ENCODE measurements around the gene APBB2. TPM values are rescaled to one million over a fixed set of nuclear protein-coding genes. Genes with fewer than 3 reads are reported as not detected.

Gene APBB2
- total and polyA plus RNA-seq, 5 experiments from 2014 or later = 0.44 to 1.9 TPM; not detected in 3

DNA sequence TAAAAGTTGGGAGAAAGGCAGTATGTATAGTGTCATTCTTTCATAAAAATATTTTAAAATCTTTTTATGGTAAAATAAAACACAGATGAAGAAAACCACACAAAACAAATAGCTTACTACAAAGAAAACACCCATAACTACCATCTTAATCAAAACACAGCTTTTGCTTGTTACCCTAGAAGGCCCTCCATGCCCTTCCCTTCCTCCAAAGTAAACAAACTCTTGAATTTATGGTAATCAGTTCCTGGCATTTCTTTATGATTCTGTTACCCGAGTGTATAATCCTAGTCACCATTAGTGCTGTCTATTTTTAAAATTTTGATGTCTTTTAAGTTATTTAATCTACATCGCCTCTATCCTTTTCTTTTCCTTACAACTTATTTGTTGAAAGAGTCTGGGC lies 170.9 kb downstream of the APBB2 start:
- H3K4me1 Mint-ChIP-seq = no peaks in the 10 kb centered on the region
- POLR2A ChIA-PET = no interaction called here
- ATAC-seq = no peak

DNA sequence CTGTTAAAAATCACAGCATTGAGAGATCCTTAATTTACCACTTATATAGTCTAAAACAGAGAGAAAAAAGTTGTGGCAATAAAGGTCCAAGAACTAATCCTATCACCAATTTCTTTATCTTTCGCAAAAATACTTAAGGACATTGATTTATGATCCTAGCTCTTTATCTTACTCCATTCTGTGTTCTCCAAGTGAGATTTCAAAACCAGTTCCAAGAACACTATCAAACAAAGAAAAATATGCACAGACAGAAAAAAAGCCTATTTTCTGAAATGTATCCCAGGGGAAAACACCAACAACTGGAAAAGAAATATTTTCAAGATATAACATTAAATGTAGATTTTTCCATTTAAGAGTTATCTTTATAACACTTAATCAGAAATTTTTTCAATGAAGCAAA lies 172.8 kb downstream of the APBB2 start:
- Mint-ChIP-seq H3K9me3 (peaks cover 7 to 25% (median 14%) of the 10 kb centered on the region in 9 donors), H3K4me3 (no peak overlapping the region), H3K27me3 (peaks cover 0 to 3% (median 0%) of the 10 kb centered on the region in 5 donors), H3K27ac (no peak overlapping the region), H3K4me1 (no peaks in the 10 kb centered on the region), H3K36me3 (peaks cover 0 to 17% (median 0%) of the 10 kb centered on the region in 3 donors)
- POLR2A ChIA-PET = no interaction called here
- ATAC-seq = no peak
- DNase-seq = no peak

More for the DNA sequence above, 170.9 kb downstream of the APBB2 start:
- peaks cover 0 to 17% (median 0%) of the 10 kb centered on the region in 3 donors for H3K36me3 Mint-ChIP-seq
- peaks cover 0 to 3% (median 0%) of the 10 kb centered on the region in 5 donors for H3K27me3 Mint-ChIP-seq
- H3K9me3 Mint-ChIP-seq = peaks cover 8 to 25% (median 21%) of the 10 kb centered on the region in 9 donors
- no peak for DNase-seq
- H3K27ac Mint-ChIP-seq = no peak overlapping the region
- no peak overlapping the region for H3K4me3 Mint-ChIP-seq

DNA sequence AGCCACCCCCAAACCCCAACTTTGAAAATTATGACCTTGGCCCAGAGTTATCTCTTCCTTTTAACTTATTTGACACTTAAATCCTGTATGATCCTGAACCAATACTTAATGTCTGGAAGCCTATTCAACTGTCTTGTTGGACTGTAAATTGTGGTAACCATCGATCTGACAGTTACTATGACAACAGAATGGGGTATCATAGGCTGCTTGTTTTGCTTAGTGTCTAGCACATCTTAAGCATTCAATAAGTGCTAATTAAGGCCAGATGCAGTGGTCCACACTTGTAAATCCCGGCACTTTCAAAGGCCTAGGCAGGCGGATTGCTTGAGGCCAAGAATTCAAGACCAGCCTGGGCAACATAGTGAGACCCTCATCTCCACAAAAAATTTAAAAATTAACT lies 175.0 kb downstream of the APBB2 start:
- H3K36me3 Mint-ChIP-seq = peaks cover 0 to 2% (median 0%) of the 10 kb centered on the region in 3 donors
- POLR2A ChIA-PET = no interaction called here

DNA sequence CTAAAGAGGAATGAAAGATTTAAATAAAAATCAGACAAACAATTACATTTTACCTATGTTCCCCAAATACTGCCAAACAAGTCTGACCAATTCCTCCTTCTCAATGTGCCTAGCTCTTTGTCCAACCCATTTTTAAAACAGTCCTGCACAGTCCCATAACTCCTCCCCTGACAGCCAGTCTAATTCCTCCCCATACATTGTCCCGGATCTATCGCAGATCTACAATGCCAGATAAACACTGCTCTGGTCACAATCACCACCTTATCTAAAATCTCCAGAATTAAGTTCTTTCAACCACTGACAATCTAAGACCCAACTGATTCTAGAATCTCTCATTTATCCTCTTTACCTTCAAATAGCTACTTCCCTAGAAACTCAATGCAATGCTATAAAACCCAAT lies 176.0 kb downstream of the APBB2 start:
- H3K27ac Mint-ChIP-seq = no peak overlapping the region
- POLR2A ChIA-PET = no interaction called here
- H3K4me3 Mint-ChIP-seq = no peak overlapping the region
- H3K36me3 Mint-ChIP-seq = no peaks in the 10 kb centered on the region
- ATAC-seq (no peak), DNase-seq (no peak)
- peaks cover 0 to 6% (median 0%) of the 10 kb centered on the region in 9 donors for H3K9me3 Mint-ChIP-seq
- H3K4me1 Mint-ChIP-seq = no peaks in the 10 kb centered on the region
- H3K27me3 Mint-ChIP-seq = peaks cover 0 to 4% (median 0%) of the 10 kb centered on the region in 5 donors

More for the DNA sequence above, 175.0 kb downstream of the APBB2 start:
- H3K9me3 Mint-ChIP-seq = peaks cover under 1 to 6% (median 3%) of the 10 kb centered on the region in 9 donors
- ATAC-seq (no peak), DNase-seq (no peak)
- peaks cover 0 to 4% (median 0%) of the 10 kb centered on the region in 5 donors for H3K27me3 Mint-ChIP-seq
- no peaks in the 10 kb centered on the region for H3K4me1 Mint-ChIP-seq
- no peak overlapping the region for H3K27ac Mint-ChIP-seq
- no peak overlapping the region for H3K4me3 Mint-ChIP-seq

DNA sequence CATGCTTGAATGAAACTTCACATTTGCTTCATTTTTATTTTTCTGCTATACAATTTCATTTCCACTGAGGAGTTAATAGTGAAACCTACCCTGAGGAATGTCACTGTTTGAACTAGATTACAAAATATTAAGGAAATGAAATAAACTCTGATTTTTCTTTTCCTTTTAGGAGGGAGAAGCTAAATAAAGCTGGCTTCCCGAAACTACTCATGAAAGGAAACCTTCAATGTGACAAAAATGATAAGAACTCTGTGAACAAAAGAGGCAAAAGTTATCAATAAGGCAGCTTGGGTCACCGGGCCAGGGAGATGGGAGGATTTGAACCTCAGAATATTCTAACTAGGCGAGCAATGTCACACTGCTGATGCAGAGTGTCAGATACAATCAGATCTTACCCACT lies 185.2 kb downstream of the APBB2 start:
- DNase-seq = no peak
- Mint-ChIP-seq H3K4me1 (no peaks in the 10 kb centered on the region), H3K27ac (no peak overlapping the region), H3K36me3 (peaks cover 0 to 13% (median 2%) of the 10 kb centered on the region in 3 donors), H3K4me3 (no peak overlapping the region), H3K27me3 (peaks cover 0 to 3% (median 0%) of the 10 kb centered on the region in 5 donors), H3K9me3 (peaks cover 0 to 37% (median 15%) of the 10 kb centered on the region in 9 donors)
- ATAC-seq = no peak
- POLR2A ChIA-PET = no interaction called here

DNA sequence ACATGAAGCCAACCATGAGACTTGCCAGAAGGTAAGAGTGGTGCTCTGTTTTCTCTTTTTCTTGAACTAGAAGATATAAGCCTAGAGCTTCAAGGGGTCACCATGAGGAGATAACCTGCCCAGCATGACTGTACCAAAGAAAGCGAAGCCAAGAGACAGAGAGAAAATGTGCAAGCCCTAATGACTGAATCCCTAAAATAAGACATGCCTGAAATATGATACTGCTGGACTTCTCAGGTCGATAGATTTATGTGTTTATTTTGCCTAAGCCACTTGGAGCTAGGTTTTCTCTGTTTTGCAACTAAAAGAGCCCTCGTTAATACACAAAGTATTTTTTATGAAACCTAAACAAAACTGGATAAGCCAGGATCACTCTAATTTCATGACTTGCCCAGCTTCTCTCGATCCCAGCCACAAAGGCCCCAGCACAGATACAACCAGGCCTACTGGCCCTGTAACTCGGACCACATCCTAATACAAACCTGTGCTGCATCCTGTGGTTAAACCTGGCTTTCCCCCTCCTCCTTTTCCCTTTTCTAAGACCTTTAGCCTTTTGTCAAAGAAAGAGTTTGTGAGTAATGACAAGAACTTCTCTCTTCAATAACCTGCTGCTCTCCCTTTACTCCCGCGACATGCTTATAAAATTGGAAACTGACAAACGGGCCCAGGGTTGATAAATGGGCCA lies 185.8 kb downstream of the APBB2 start:
- Mint-ChIP-seq H3K36me3 (peaks cover 0 to 13% (median 2%) of the 10 kb centered on the region in 3 donors), H3K9me3 (peaks cover 0 to 42% (median 17%) of the 10 kb centered on the region in 9 donors), H3K4me3 (no peak overlapping the region), H3K27ac (no peak overlapping the region), H3K27me3 (peaks cover 0 to 3% (median 0%) of the 10 kb centered on the region in 5 donors), H3K4me1 (no peaks in the 10 kb centered on the region)
- no peak for DNase-seq
- POLR2A ChIA-PET = no interaction called here
- no peak for ATAC-seq

DNA sequence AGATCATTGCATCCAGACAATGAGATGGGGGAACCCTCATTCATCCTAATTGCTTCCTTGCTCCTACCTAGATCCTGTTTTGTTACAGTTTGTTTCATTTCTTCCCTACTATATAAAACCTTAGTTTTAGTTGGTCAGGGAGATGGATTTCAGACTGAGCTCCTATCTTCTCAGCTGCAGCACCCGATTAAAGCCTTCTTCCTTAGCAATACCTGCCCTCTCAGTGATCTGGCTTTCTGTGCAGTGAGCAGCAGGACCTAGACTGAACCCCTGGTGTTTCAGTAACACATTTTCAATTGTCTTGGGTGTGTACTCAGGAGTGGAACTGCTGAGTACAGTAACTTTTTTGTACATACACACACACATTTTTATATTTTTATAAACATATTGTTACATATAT lies 187.4 kb downstream of the APBB2 start:
- peaks cover 0 to 3% (median 0%) of the 10 kb centered on the region in 5 donors for H3K27me3 Mint-ChIP-seq
- no peak for ATAC-seq
- H3K27ac Mint-ChIP-seq = no peak overlapping the region
- peaks cover 0 to 42% (median 22%) of the 10 kb centered on the region in 9 donors for H3K9me3 Mint-ChIP-seq
- H3K4me1 Mint-ChIP-seq = no peaks in the 10 kb centered on the region
- POLR2A ChIA-PET = no interaction called here
- H3K36me3 Mint-ChIP-seq = peaks cover 0 to 13% (median 2%) of the 10 kb centered on the region in 3 donors
- DNase-seq = no peak
- H3K4me3 Mint-ChIP-seq = no peak overlapping the region

DNA sequence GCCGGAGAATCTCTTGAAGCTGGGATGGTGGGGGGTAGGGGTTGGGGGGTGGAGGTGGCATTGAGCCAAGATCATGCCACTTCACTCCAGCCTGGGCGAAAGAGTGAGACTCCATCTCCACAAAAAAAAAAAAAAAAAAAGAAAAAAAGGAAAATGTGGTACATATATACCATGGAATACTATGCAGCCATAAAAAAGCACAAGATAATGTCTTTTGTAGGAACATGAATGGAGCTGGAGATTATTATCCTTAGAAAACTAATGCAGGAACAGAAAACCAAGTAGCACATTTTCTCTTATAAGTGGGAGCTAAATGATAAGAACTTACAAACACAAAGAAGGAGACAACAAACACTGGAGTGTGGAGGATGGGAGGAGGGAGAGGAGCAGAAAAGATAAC lies 188.5 kb downstream of the APBB2 start:
- H3K4me3 Mint-ChIP-seq = no peak overlapping the region
- DNase-seq (no peak), ATAC-seq (no peak)
- H3K27ac Mint-ChIP-seq = no peak overlapping the region
- H3K9me3 Mint-ChIP-seq = peaks cover 0 to 42% (median 23%) of the 10 kb centered on the region in 9 donors
- peaks cover 0 to 13% (median 2%) of the 10 kb centered on the region in 3 donors for H3K36me3 Mint-ChIP-seq
- peaks cover 0 to 3% (median 0%) of the 10 kb centered on the region in 5 donors for H3K27me3 Mint-ChIP-seq
- H3K4me1 Mint-ChIP-seq = no peaks in the 10 kb centered on the region
- POLR2A ChIA-PET = no interaction called here

DNA sequence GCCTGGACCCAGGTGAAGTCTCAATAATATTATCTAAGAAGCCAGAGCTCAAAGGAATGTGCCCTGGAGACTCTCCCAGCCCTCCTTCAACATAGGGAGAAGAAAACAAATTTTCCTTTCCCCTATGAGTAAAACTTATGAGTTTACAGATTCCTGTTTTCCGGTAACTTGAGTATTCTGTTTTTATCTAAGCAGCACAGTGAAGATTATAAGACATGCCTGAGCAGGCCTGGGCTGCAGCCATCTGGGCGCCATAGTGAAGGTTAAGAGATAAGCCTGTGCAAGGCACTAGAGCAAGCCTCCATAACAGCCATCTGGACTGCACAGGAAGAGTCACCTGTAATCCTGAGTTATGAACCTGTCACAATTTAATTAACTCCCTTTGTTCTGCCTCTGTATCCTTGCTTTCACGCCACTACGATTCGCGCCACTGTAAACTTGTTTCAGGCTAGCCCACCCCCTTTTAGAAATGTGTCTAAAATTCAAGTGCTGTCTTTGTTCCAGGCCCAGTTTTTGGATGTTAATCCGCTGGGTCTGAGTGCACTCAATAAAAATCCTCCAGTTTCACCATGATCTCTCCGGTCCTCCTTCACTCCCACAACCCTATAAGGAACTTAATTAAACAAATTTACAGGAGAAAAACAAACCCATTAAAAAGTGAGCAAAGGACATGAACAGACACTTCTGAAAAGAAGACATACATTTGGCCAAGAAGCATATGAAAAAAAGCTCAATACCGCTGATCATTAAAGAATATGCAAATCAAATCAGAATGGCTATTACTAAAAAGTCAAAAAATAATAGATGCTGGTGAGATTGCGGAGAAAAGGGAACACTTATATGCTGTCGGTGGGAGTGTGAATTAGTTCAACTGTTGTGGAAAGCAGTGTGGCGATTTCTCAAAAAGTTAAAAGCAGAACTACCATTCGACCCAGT lies 189.5 kb downstream of the APBB2 start:
- H3K27ac Mint-ChIP-seq = no peak overlapping the region
- POLR2A ChIA-PET = no interaction called here
- H3K9me3 Mint-ChIP-seq = peaks cover 0 to 42% (median 26%) of the 10 kb centered on the region in 9 donors
- H3K4me1 Mint-ChIP-seq = no peaks in the 10 kb centered on the region
- H3K36me3 Mint-ChIP-seq = peaks cover 0 to 13% (median 2%) of the 10 kb centered on the region in 3 donors
- peaks cover 0 to 3% (median 0%) of the 10 kb centered on the region in 5 donors for H3K27me3 Mint-ChIP-seq
- DNase-seq (no peak), ATAC-seq (no peak)
- no peak overlapping the region for H3K4me3 Mint-ChIP-seq

DNA sequence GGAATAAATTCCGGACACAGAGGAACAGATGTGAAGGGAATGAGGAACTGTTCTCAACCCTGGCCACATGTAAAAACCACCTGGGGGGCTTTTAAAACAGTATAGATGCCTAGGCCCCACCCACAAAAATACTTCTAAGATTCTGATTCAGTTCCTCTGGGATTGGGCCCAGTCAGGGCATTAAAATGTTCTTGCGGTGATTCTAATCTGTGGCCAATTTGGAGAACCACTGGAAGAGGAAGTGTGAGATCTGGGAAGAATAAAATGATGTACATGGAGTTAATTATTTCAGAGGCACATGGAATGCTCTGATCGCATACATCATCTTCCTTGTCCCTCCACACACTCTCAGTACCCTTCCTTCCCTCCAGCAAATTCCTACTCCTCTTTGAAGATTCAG lies 192.2 kb downstream of the APBB2 start:
- Mint-ChIP-seq H3K27me3 (peaks cover 0 to 5% (median 0%) of the 10 kb centered on the region in 5 donors), H3K9me3 (peaks cover 0 to 32% (median 20%) of the 10 kb centered on the region in 9 donors), H3K36me3 (peaks cover 0 to 8% (median 2%) of the 10 kb centered on the region in 3 donors), H3K4me1 (no peaks in the 10 kb centered on the region), H3K27ac (no peak overlapping the region), H3K4me3 (no peak overlapping the region)
- ATAC-seq (no peak), DNase-seq (no peak)
- POLR2A ChIA-PET = no interaction called here

DNA sequence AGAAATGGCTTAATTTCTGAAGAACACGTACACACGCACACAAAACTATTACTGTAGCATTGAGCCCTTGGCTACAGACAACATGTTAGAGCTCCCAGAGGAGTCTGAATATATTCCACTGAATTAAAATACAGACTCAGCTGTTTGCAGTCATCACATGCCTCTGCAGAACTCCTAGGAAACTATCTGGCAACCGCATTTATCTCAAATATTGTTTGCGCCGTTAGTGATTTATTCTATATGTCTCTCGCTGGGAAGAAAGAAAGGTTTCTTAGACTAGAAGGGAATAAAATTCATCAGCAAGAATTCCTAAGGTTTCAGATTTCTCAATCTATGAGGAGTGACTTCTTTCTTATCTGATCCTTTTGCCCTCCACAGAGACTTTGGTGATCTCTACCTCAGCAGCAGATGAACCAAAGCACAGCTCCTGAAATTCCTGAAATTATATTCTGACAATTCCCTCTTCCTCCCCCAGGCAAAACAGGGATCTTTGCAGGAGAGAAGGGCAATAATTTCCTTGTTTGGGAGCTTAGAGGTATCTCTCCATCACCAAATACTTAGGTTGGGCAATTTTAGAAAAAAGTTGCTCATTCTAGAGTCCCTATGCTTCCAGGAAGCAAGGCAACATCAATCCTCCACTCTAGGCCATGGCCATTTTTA lies 199.2 kb downstream of the APBB2 start:
- H3K9me3 Mint-ChIP-seq = peaks cover 0 to 5% (median 0%) of the 10 kb centered on the region in 9 donors
- no peaks in the 10 kb centered on the region for H3K4me1 Mint-ChIP-seq
- ATAC-seq (no peak), DNase-seq (no peak)
- peaks cover 0 to 14% (median 4%) of the 10 kb centered on the region in 5 donors for H3K27me3 Mint-ChIP-seq
- H3K27ac Mint-ChIP-seq = no peak overlapping the region
- no peaks in the 10 kb centered on the region for H3K36me3 Mint-ChIP-seq
- no peak overlapping the region for H3K4me3 Mint-ChIP-seq
- POLR2A ChIA-PET = no interaction called here

DNA sequence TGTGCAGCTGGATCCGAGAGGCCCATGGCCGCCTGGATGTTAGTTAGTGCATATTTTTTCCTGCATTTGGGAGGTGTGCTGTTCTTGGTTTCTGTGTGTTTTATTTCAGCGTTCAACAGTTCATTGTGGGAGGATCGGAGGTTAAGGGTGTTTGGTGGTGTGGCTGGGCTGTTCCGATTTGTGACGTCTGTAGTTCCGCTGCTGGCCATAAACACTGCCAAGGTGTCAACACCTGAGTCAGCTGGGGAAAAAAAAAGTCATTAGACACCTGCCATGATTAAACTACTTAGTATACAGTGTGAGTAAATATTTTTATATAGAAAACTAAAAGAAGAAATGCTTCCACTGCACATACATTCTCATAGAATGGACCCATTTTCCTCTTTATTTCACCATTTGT lies 200.2 kb downstream of the APBB2 start:
- Mint-ChIP-seq H3K27me3 (peaks cover 0 to 14% (median 4%) of the 10 kb centered on the region in 5 donors), H3K36me3 (no peaks in the 10 kb centered on the region), H3K4me1 (no peaks in the 10 kb centered on the region), H3K27ac (no peak overlapping the region), H3K4me3 (no peak overlapping the region), H3K9me3 (peaks cover 0 to 5% (median 0%) of the 10 kb centered on the region in 9 donors)
- POLR2A ChIA-PET = no interaction called here
- ATAC-seq (no peak), DNase-seq (no peak)
